Measurements from ENCODE around the gene KCTD5. TPM values are rescaled to one million over a fixed set of nuclear protein-coding genes. Genes with fewer than 3 reads are reported as not detected.
A peak's percentile ranks its signal among the peaks of the same experiment; 100 is the strongest.

Gene KCTD5
- total and polyA plus RNA-seq, 2 of the 8 experiments (the other 6 are each of a cell fraction or from before 2014, with no cell fraction given): 26.6 to 31.8 TPM

GRCh38 chr16:2751577-2752034, 69.3 kb downstream of the KCTD5 start:
- peak overlapping the region; percentile 0 for H3K4ac ChIP-seq (replicated peaks; ENCODE audit: insufficient read length, low read depth, low read length)
- H2AK5ac ChIP-seq (ENCODE audit: low read depth, low read length): peak overlapping the region; percentile 11; the same call in 1 of the 2 replicates
- peaks cover 18 to 20% of the 10 kb centered on the region in 2 experiments for H4K20me1 ChIP-seq (replicated peaks in 1 of 2; ENCODE audit: control insufficient read depth in 1 of 2, insufficient read depth in 2 of 2, low read length in 2 of 2)
- no peak overlapping the region for H2BK20ac ChIP-seq (ENCODE audit: low read length)
- peak overlapping the region; percentile 78 for H4K91ac ChIP-seq (replicated peaks; ENCODE audit: insufficient read length, low read length)
- H3K79me2 ChIP-seq (ENCODE audit: control insufficient read depth in 1 of 2, insufficient read depth in 2 of 2, low read length in 2 of 2): peaks cover 36 to 45% of the 10 kb centered on the region in 2 experiments
- peak overlapping the region; percentile 82 to 99 for H3K4me2 ChIP-seq (ENCODE audit: insufficient read depth in 1 of 2, low read depth in 2 of 2, low read length in 2 of 2)
- no peaks in the 10 kb centered on the region for H3K27me3 ChIP-seq (replicated peaks in 1 of 4; ENCODE audit: control insufficient read depth in 3 of 4, extremely low read depth in 1 of 4, insufficient read depth in 3 of 4, low read length in 3 of 4)
- peak overlapping the region; percentile 100; the same call in 1 of the 2 replicates for H4K8ac ChIP-seq (ENCODE audit: extremely low read depth, insufficient read depth, low read length)
- H3K36me3 ChIP-seq (ENCODE audit: control insufficient read depth in 2 of 4, insufficient read depth in 4 of 4, low read length in 3 of 4): peaks cover 0 to 9% (median 5%) of the 10 kb centered on the region in 4 experiments; a peak in 6 of 8 replicates
- CTCF ChIA-PET (ENCODE audit: partially characterized antibody): interaction anchor here (0.8 to 1.0 kb wide), 2 partner anchors 19 to 82 kb away, joined by 3 read pairs; no protein-coding TSS in a partner anchor
- H2BK120ac ChIP-seq (replicated peaks; ENCODE audit: low read depth, low read length): no peak overlapping the region
- no peak for TF ChIP-seq CHD2 (IDR thresholded peaks at IDR 0.05; ENCODE audit: low read length)
- TF ChIP-seq MAX (IDR thresholded peaks at IDR 0.05): peak; percentile 68; the same call in 1 of the 2 replicates
- peak; percentile 79; the same call in 1 of the 2 replicates for TF ChIP-seq TBP (IDR thresholded peaks at IDR 0.05; ENCODE audit: low read depth, low read length)
- peak; percentile 93; the same call in 1 of the 2 replicates for TF ChIP-seq TAF1 (IDR thresholded peaks at IDR 0.05; ENCODE audit: low read depth, low read length)
- H2BK5ac ChIP-seq (ENCODE audit: low read depth, low read length): peak overlapping the region; percentile 100
- no peak overlapping the region for H2AFZ ChIP-seq (ENCODE audit: low read length)
- peaks cover 2 to 8% (median 5%) of the 10 kb centered on the region in 4 experiments; a peak in 6 of 7 replicates for H3K4me1 ChIP-seq (replicated peaks in 1 of 4; ENCODE audit: control insufficient read depth in 3 of 4, insufficient read depth in 4 of 4, low read length in 3 of 4)
- FAIRE-seq (no peak), DNase-seq (ENCODE audit: low read depth in 1 of 2, low spot score in 2 of 2) (peak in 1 of 2 experiments; percentile 60)
- peak overlapping the region; percentile 99 for H3K27ac ChIP-seq (ENCODE audit: low read depth, low read length)
- no peaks in the 10 kb centered on the region for H3K9me3 ChIP-seq (ENCODE audit: insufficient read depth in 2 of 2, low read depth in 1 of 2, low read length in 1 of 2)
- H3K14ac ChIP-seq (ENCODE audit: insufficient read length): no peak overlapping the region
- H4K5ac ChIP-seq (ENCODE audit: insufficient read length, low read depth, low read length): peak overlapping the region; percentile 61
- H3K18ac ChIP-seq (ENCODE audit: extremely low read depth, low read length): peak overlapping the region; percentile 68
- peak overlapping the region; percentile 92 to 100 (median 98) for H3K9ac ChIP-seq (replicated peaks in 1 of 4; ENCODE audit: extremely low read depth in 1 of 4, low read depth in 3 of 4, low read length in 3 of 4)
- H3K79me1 ChIP-seq (ENCODE audit: low read depth, low read length): peaks cover 5% of the 10 kb centered on the region
- no peak overlapping the region for H3K23ac ChIP-seq (ENCODE audit: insufficient read length)
- no peak overlapping the region for H2BK15ac ChIP-seq (ENCODE audit: low read length)
- POLR2A ChIA-PET (ENCODE audit: partially characterized antibody): interaction anchor here (0.6 to 8.3 kb wide), 28 partner anchors 8 to 883 kb away, joined by 3 to 180 read pairs (median 4); partner anchors contain the start of genes AMDHD2, ELOB, KCTD5 and PRSS27
- 13% methylated on average over 23 of the region's 23 CpGs; no CpG with 5 or more reads in 1 of the 2 experiments for WGBS, 2 experiments (ENCODE audit: extremely low coverage in 1 of 2, insufficient coverage in 1 of 2, insufficient read length in 1 of 2, insufficient replicate concordance in 2 of 2, low coverage in 1 of 2, low lambda C conversion rate in 2 of 2, missing lambda C conversion rate in 1 of 2)
- peak overlapping the region; percentile 41; the same call in 1 of the 2 replicates for H2BK12ac ChIP-seq (ENCODE audit: low read depth, low read length)
- peaks cover 8% of the 10 kb centered on the region; the same call in 1 of the 2 replicates for H3K23me2 ChIP-seq (ENCODE audit: low read depth, low read length)
- peak overlapping the region; percentile 77 for H3K56ac ChIP-seq (replicated peaks; ENCODE audit: insufficient read length, low read depth, low read length)
- peak overlapping the region; percentile 75 to 93 (median 88) for H3K4me3 ChIP-seq (ENCODE audit: extremely low read depth in 1 of 4, insufficient read depth in 2 of 4, low read depth in 3 of 4, low read length in 4 of 4)
